ENCODE results near the gene CHRNB2.

Gene CHRNB2

DNA sequence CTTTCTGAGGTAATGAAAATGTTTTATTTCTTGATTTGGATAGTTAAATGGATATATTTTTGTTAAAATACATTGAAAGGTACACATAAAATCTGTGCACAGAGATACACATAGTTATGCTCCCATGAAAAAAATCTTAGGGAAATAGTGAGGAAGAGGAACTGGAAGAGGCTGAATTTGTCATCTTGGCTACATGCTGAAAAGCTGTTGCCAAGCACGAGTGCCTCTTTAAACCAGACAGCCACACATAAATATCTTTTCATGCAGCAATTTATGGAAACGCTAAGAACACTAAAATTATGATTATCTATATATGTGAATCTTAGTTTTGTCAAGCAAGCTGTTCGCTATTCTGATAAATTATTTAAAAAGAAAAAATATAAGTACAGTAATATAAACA, 53.2 kb downstream of the CHRNB2 start:
- TF ChIP-seq POLR2A (IDR thresholded peaks at IDR 0.05; ENCODE audit: low read depth, low read length) = no peak
- no peak for FAIRE-seq

DNA sequence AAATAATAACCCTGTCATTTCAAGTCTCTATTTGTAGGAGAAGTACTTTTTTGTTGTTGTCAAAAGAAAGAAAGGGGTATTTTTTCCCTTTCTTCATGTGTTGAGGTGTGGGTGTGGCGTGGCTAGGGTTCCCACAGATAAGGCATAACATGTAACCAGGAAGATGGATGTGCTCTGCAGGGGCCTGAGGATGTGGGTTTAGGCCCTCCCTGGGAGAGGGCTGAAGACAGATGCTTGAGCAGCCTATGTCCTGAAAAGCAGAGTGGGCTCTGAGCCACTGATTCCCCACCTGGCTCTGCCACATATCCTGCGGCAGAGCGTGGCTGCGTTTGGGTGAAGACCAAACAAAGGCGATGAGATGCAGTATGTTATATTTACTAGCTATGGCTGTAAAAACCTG, 54.3 kb downstream of the CHRNB2 start:
- no peak for FAIRE-seq
- TF ChIP-seq POLR2A (IDR thresholded peaks at IDR 0.05; ENCODE audit: low read depth, low read length) = no peak
- DNase-seq (ENCODE audit: insufficient read length, low spot score) = no peak

More for the DNA sequence above, 53.2 kb downstream of the CHRNB2 start:
- DNase-seq (ENCODE audit: insufficient read length, low spot score) = no peak

DNA sequence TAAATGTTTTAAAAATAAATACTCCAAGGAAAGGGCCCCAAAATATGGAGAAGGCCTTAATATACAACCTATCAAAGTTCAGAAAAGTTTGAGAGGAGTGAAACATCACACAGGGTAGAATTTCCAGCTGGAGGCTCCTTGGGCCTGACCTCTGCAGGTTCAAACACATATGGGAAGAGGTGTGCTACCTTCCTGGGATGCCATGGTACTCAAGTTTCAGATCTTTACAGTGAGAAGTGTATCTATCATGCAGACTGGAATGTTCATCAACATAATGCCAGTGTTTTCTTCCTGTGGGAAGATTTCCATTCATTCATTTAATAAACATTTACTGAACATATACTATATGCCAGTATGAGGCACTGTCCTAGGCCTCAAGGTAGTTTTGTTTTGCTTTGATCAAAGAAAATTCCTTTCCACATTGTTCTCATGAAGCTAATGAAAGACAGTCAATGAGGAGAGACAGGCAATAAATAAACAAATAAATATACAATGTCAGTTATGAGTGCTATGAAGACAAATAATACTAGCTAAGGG, 55.0 kb downstream of the CHRNB2 start:
- no peak for DNase-seq (ENCODE audit: insufficient read length, low spot score)
- TF ChIP-seq POLR2A (IDR thresholded peaks at IDR 0.05; ENCODE audit: low read depth, low read length) = no peak
- FAIRE-seq = no peak

- FAIRE-seq = no peak
- no peak for TF ChIP-seq POLR2A (IDR thresholded peaks at IDR 0.05; ENCODE audit: low read depth, low read length)
Observed at GRCh38 chr1:154623358-154623757, 55.8 kb downstream of the CHRNB2 start.

GRCh38 chr1:154624746-154625643, 57.4 kb downstream of the CHRNB2 start:
- no peak for DNase-seq (ENCODE audit: insufficient read length, low spot score)
- TF ChIP-seq POLR2A (IDR thresholded peaks at IDR 0.05; ENCODE audit: low read depth, low read length) = no peak
- FAIRE-seq = no peak

More at GRCh38 chr1:154623358-154623757, 55.8 kb downstream of the CHRNB2 start:
- DNase-seq (ENCODE audit: insufficient read length, low spot score) = no peak

GRCh38 chr1:154626456-154627256, 59.1 kb downstream of the CHRNB2 start:
- TF ChIP-seq POLR2A (IDR thresholded peaks at IDR 0.05; ENCODE audit: low read depth, low read length) = no peak
- FAIRE-seq (no peak), DNase-seq (ENCODE audit: insufficient read length, low spot score) (no peak)

DNA sequence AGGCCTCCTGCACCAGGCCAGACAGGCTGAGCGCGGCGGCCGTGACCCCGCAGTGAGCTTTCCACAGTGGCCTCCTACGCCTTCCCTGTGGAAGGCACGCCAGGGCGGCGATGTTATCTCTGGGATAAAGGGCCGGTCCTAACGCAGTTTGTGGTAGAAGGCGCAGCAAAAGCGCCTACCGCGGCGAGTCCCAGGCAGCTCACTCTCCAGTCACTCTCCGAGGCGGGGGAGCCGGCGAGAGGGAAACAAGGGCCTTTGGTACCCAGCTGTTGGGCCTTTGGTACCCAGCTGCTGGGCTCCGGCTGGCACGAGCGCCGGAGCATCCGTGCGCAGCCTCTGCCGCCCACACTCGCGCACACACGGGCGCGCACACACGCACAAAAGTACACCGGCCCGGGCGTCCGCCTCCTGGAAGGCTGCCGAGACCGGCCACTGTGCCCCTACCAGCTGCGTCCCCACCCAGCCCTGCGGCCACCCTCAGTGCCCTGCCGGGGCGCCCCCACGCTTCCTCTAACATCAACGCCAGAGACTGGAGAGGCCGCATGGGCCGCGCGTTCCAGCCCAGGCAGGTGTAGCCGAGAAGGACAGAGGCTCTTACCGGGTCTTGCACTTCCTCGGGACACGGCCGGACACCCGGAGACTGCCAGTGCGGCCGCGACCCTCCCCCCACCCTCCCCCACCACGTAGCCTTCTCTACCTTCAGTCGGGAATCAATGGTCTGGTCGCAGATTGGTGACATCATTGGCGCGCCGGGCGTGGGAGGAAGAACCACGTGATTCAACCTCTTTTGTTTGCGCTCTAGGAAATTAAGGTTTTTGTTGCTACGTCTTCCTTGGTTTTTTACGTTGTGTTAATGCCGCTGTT, 59.9 kb downstream of the CHRNB2 start:
- FAIRE-seq (peak; percentile 64), DNase-seq (ENCODE audit: insufficient read length, low spot score) (peak; percentile 37)
- TF ChIP-seq POLR2A (IDR thresholded peaks at IDR 0.05; ENCODE audit: low read depth, low read length) = peak; percentile 38

- TF ChIP-seq POLR2A (IDR thresholded peaks at IDR 0.05; ENCODE audit: low read depth, low read length) = no peak
- DNase-seq (ENCODE audit: insufficient read length, low spot score) (no peak), FAIRE-seq (no peak)
Observed at GRCh38 chr1:154628121-154628405, 60.5 kb downstream of the CHRNB2 start.

DNA sequence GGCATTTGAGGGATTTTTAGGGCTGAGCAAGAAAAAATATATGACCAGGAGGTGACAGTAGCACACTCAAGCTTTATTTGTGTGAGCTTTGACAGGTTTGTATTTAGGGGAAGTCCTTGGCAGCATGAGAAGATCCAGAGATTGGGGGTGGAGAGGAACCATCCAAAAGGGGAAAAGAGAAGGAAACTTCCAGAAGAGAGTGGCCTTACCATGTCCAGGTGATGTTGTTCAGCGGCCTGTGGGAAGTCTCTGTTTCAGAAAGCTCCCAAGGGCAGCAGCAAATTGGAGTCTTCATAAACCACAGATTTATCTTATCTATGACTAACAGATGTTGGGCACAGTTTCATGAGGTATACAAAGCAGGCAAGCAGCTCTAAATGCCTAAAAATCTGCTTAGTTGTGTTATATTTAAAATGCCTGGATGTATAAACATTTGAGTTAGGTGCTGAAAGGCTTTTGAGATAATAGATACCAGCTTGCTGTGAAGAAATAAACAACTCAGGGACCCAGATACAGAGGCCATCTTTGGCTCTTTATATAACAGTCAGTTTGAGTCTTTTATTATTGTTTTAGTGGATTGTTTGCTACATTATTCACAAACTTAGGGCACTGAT, 61.6 kb downstream of the CHRNB2 start:
- DNase-seq (ENCODE audit: insufficient read length, low spot score) (no peak), FAIRE-seq (no peak)

More for the DNA sequence above, 61.6 kb downstream of the CHRNB2 start:
- TF ChIP-seq POLR2A (IDR thresholded peaks at IDR 0.05; ENCODE audit: low read depth, low read length) = no peak

All from H54 (cell line).